Astrocyte of the spinal cord (primary cell): ENCODE results near the gene UPK3A.
A peak's percentile ranks its signal among the peaks of the same experiment; 100 is the strongest.

Experiments
- DNase-seq: peaks from one replicate; pipeline ENCODE4 v3.0.0; 2011; ENCODE audit warnings: low read depth, low spot score
- H3K4me3 ChIP-seq: 2 replicates; pipeline ENCODE4 v1.5.1; 2011; ENCODE audit warnings: low read depth, mild to moderate bottlenecking, low read length, moderate library complexity
- CTCF ChIP-seq: IDR thresholded peaks from 2 replicates; pipeline ENCODE4 v1.5.1; 2012; ENCODE audit warnings: low read depth, mild to moderate bottlenecking, low read length, inconsistent platforms
- in situ Hi-C: cut with HindIII; loops from 2 replicates; pipeline ENCODE4 v1.10.0; 2017; ENCODE audit warnings: low sequenced_read_pairs

The UPK3A gene

DNA sequence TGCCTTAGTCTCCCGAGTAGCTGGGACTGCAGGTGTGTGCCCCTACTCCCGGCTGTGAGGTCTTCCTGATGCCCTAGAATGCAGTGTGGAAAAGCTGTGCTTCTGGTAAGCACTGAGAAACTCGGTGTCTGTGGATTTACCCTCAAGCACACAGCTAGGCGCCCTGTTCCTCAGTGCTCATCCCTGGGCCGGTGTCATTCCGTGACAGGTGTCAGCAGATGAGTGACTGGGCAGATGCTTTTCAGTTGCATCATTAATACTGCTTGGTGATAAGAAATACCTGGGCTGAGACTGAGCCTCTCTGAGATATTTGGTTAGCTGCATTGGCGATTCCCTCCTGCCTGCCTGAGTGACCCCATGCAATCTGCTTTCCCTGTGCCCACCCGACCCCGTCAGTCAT, 46.7 kb downstream of the UPK3A start:
- DNase-seq = no peak
- in situ Hi-C loops = no loop called here
- no peak for TF ChIP-seq CTCF
- H3K4me3 ChIP-seq = no peak overlapping the region

GRCh38 chr22:45332001-45332400, 47.3 kb downstream of the UPK3A start:
- in situ Hi-C loops = no loop called here
- no peak for DNase-seq
- H3K4me3 ChIP-seq = no peak overlapping the region
- TF ChIP-seq CTCF = no peak

DNA sequence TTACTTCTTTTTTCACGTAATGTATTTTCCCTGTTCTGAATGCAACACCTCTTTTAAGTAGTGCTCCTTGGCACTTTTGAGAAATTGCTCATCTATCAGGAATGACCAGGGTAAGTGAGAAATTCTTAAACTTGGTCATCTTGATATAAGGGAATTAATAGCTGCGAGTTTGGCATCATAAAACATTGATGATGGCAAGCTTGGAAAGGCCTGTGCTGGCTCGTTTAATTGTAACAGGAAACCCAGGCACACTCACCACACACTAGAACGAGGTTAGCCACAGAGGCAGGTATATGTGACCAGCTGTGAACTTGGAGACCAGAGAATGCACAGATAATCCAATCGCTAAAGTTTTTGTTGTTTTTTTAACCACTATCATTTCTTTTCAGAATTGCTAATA, 49.3 kb downstream of the UPK3A start:
- TF ChIP-seq CTCF = no peak
- DNase-seq = no peak
- in situ Hi-C loops = no loop called here
- H3K4me3 ChIP-seq = no peak overlapping the region

DNA sequence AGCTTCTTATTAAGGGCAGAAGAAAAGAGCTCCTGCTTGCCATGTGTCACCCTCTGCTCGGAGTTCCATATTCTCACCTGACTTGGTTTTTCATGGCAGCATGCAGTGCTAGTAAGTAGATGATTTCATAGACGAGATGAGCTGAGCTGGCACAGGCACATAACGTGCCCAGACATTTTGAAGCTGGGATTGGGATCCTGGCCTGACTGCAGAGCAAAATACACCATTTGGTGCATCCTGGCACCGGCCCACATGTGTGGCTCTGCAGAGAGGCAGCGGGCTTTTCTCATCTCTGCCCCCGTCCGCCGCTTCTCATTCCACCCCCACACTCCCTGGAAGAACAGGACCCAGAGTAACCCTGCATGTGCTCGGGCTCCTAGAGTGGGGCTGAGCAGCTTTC, 49.8 kb downstream of the UPK3A start:
- TF ChIP-seq CTCF = no peak
- in situ Hi-C loops = no loop called here
- no peak overlapping the region for H3K4me3 ChIP-seq
- DNase-seq = no peak

DNA sequence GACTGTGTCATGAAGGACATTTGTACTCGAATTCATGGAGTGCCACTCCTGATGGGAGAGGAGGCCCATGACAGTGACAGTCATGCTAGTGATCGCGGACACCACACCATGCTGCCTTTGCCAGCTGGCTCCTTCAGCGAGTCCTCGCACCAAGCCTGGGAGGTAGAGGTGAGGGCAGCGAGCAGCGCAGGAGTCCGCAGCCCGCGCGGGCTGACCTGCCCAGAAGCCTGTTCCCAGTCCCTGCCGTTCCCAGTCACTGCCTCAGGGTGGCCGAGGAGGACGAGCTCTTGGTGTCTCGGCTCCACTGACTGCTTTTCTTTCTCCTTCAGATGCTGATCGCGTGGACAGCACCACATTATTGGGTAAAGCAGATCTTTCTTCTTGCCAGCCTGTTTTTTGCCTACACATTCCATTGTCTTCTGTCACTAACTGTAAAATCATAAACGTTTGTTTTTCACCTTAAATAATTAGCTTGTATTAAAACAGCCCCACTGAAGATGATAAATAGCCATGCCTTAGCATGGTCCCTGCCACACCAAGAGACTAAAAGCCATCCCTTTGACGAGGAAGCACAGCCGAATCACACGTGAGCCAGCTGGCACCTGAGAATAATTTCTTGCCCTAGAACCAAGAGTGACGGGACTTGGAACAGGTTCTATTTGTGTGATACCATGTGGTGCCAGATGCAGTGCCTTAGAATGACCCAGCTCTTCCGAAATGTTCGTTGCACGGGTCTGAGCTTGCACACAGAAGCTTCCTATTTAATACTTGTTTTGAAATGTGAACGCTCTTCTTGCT, 50.5 kb downstream of the UPK3A start:
- TF ChIP-seq CTCF = peak; percentile 12
- H3K4me3 ChIP-seq = no peak overlapping the region
- in situ Hi-C loops = no loop called here
- no peak for DNase-seq

DNA sequence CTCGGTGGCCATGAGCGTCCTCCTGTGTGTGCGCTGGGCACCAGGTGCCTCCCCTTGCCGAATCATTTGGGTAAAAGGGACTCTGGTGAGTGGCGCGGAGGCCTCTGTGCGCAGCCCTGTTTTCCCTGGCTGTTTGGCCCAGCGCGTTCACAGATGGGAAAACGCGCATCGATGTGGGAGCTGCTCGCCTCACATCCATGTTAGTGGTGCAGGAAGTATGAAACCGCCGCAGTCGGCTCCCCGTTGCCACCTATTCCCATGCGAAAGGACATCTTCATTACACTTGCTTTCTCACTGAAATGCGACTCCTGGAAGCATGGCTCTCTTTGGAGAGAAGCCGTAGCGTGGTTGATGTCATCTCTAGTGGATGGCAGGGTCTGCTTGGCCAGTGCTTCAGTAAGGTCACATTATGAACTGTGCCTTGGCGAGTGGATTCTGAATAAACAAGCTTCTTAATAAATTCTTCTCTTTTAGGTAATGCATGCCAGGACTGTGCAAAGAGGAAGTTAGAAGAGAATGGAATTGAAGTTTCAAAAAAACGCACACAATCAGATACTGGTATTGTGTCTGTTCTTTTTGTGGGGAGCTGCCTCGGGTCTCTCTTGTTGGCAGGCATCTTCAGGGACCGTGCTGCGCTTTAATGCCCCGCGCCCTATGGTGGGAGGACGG, 51.2 kb downstream of the UPK3A start:
- TF ChIP-seq CTCF = no peak
- H3K4me3 ChIP-seq = no peak overlapping the region
- DNase-seq = no peak
- in situ Hi-C loops = no loop called here
